ENCODE results near the gene VMP1.

- TF ChIP-seq, protein P1, sequence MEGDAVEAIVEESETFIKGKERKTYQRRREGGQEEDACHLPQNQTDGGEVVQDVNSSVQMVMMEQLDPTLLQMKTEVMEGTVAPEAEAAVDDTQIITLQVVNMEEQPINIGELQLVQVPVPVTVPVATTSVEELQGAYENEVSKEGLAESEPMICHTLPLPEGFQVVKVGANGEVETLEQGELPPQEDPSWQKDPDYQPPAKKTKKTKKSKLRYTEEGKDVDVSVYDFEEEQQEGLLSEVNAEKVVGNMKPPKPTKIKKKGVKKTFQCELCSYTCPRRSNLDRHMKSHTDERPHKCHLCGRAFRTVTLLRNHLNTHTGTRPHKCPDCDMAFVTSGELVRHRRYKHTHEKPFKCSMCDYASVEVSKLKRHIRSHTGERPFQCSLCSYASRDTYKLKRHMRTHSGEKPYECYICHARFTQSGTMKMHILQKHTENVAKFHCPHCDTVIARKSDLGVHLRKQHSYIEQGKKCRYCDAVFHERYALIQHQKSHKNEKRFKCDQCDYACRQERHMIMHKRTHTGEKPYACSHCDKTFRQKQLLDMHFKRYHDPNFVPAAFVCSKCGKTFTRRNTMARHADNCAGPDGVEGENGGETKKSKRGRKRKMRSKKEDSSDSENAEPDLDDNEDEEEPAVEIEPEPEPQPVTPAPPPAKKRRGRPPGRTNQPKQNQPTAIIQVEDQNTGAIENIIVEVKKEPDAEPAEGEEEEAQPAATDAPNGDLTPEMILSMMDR (conservative IDR thresholded peaks at IDR 0.05; ENCODE audit: low read length), result no peak
- TF ChIP-seq EZH2phosphoT487 (IDR thresholded peaks at IDR 0.05; ENCODE audit: borderline replicate concordance, low read depth, low read length), result no peak
Observed at GRCh38 chr17:59877965-59878364, 170.5 kb downstream of the VMP1 start.

Data from OCI-LY7 (cell line).